Stimulated activated CD8-positive, alpha-beta memory T cell treated with anti-CD3 and anti-CD28 coated beads, Interleukin-12 subunit alpha, Interleukin-12 subunit beta, amount 100 ng/mL, for 24 hours (primary cell): ENCODE data around the gene PHRF1.

Source experiments
- DNase-seq: peaks from one replicate; pipeline ENCODE4 v3.0.0-alpha.2; 2020; ENCODE audit errors: extremely low read depth

The PHRF1 gene

GRCh38 chr11:616320-617198 lies 40.3 kb downstream of the PHRF1 start:
- DNase-seq, result no peak

- DNase-seq, result no peak
These were observed 41.1 kb downstream of the PHRF1 start for GRCh38 chr11:617199-617911.

DNA sequence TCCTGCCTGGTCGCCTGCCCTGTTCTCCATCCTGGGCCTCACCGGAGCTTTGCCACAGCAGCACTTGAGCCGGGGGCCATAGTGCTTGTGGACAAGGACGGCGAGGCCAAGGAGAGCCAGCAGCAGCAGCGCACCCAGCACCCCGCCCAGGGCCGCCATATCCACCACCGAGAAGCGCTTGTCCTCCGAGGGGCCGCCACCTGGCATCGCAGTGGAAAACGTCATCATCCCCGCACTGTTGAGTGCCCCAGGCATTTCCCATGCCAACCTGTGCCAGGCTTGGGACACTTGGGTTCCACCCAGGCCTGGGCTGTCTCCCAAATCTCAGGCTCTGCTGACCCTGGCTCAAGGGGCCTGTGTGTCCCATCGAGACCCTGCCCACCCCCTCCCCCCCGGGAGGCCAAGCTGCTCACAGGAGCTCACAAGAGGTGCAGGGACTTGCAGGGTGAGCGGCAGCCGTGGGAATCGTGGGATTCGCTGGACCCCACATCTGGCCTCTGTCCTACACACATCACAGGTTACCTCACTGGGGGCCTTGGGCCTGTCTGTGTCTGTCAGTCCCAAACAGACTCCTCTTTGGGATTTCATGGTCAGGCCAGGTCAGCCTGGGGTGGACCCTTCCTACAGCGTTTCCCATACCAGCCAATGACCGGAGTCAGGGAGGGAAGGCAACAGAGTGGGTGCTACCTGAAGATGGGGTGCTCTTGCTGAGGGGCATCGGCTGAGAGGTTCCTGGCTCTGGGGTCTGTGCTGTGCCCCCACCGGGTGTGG lies 41.8 kb downstream of the PHRF1 start:
- no peak for DNase-seq

DNA sequence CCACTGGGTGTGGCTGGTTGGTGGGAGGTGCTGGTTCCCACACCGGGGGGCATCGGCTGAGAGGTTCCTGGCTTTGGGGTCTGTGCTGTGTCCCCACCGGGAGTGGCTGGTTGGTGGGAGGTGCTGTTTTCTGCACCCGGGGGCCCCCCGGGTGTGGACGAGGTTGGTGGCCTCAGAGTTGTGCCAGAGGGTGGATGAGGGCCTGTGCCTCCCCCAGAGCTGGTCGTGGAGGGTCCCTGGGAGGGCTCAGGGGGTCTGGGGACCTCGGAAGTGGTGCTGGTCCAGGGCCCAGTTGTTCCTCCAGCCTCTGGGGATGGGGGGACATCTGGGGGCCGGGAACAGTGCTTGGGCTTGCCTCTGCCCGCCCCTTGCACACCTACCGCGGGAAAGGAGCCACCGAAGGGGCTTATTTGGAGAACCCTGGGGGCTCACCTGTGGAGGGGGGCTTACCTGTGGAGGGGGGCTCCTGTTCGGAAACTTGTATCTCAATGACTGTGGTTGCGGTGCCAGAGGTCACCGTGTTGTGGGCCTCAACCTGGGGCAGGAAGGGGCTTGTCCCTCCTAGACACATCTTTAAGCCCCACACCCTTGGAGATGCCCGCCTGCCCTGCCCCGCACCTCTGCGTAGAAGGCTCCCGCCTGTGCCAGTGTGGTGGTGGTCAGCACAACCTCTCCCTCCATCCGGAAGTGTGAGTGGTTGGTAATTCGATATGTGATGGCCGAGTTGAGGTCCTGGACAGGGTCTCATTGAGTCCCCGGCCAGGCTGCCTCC lies 42.8 kb downstream of the PHRF1 start:
- no peak for DNase-seq

- no peak for DNase-seq
These were observed 43.4 kb downstream of the PHRF1 start for GRCh38 chr11:619628-620050.

DNA sequence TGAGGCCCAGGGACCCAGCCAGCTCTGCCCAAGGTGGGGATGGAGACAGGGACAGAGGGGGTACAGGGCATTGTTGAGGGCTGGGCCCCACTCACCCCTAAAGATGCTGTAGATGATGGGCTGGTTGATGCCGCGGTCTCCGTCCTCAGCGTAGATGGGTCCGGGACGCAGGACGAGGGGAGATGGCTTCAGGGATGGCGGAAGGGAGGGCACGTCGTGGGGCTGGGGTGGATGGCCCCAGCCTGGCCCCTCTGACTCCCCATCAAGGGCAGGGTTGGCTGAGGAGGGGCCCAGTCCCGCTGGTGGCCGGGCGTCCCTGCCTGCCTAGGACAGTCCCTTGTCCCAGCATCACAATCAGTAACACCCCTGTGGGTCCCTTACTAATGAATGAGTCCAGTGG lies 43.9 kb downstream of the PHRF1 start:
- DNase-seq, result no peak

GRCh38 chr11:620935-621814 lies 44.9 kb downstream of the PHRF1 start:
- no peak for DNase-seq

- no peak for DNase-seq
These were observed 45.6 kb downstream of the PHRF1 start for GRCh38 chr11:621838-622237.

- DNase-seq, result no peak
These were observed 47.1 kb downstream of the PHRF1 start for GRCh38 chr11:623349-623869.

- no peak for DNase-seq
These were observed 47.9 kb downstream of the PHRF1 start for GRCh38 chr11:623999-624704.

GRCh38 chr11:624705-625635 lies 48.7 kb downstream of the PHRF1 start, which contains the start of gene CDHR5:
CDHR5 (minus strand) TSS chr11:624955; CDS start chr11:624902, 53 bp downstream.
- no peak for DNase-seq

DNA sequence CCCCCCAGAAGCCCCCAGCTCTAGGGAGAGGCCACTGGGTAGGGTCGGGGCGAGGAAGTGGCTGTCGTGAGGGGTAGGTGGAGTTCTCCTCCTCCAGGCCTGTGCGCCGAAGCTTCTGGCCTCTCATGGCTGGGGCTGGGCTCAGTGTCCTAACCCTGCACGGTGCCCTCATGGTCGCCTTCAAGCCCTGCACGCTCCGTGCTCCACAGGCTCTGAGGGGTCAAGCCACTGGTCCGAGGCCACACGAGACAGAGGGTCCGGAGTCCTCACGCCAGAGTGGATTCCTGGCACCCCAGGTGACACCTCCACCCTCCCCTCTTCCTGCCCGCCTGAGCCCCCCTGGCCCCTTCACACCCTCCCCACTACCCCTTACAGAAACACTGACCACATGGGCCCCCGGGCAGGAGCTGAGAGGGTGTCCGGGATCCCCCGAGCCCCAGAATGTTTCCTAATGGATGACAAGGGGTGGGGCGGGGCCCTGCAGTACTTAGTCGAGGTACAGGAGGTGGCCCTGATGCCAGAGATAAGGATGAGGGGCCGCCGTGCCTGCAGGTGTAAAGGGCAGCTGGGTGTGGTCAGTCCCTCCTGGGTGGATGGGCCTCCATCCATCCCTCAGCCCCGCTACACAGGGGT lies 49.5 kb downstream of the PHRF1 start:
- DNase-seq, result no peak

- DNase-seq, result no peak
These were observed 50.4 kb downstream of the PHRF1 start, which contains the start of gene SCT for GRCh38 chr11:626475-627307. SCT (minus strand) TSS chr11:627181; CDS start chr11:627143, 38 bp downstream.

- DNase-seq, result no peak
These were observed 51.0 kb downstream of the PHRF1 start for GRCh38 chr11:627308-627576.

GRCh38 chr11:628056-628455 lies 51.8 kb downstream of the PHRF1 start:
- no peak for DNase-seq

GRCh38 chr11:629237-629583 lies 52.9 kb downstream of the PHRF1 start:
- DNase-seq, result no peak

DNA sequence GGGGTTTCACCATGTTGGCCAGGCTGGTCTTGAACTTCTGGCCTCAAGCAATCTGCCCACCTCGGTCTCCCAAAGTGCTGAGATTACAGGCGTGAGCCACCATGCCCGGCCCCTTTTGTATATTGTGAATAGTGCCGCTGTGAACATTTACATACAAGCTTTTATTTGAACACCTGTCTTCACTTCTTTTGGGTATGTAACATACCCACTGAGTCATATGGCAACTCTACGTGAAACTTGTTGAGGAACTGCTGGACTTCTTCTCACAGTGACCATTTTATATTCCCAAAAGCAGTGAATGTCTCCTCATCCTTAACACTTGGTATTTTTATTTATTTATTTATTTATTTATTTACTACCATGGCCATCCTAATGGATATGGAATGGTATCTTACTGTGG lies 54.6 kb downstream of the PHRF1 start:
- DNase-seq, result no peak
